Stomach (tissue), 4 donors: Measurements from ENCODE around the gene CLCNKA.

Source experiments
- CTCF ChIP-seq, 7 experiments: fragments of 450-650 bp in 4 of 7; fragments of 200-600 bp in 3 of 7; sonication (generic) in 3 of 7; IDR thresholded peaks; one replicate each; pipeline ENCODE4 v1.5.1; 2016 to 2019; ENCODE audit warnings: antibody characterized with exemption in 7 of 7, control low read depth in 2 of 7, mild to moderate bottlenecking in 1 of 7
- POLR2A ChIP-seq, 4 donors: fragments of 450-650 bp; IDR thresholded peaks; one replicate each; pipeline ENCODE4 v1.6.1; 2016; ENCODE audit warnings: antibody characterized with exemption in 4 of 4, control low read depth in 2 of 4, mild to moderate bottlenecking in 1 of 4, moderate library complexity in 1 of 4
- POLR2AphosphoS5 ChIP-seq, 3 donors: sonication (generic); formaldehyde crosslinking; IDR thresholded peaks; one replicate each; pipeline ENCODE4 v1.6.1; 2016; ENCODE audit warnings: antibody characterized with exemption in 3 of 3

GRCh38 chr1:16063921-16064320 lies 42.1 kb downstream of the CLCNKA start:
- no peak for TF ChIP-seq CTCF (IDR thresholded peaks at IDR 0.05)
- TF ChIP-seq POLR2A (IDR thresholded peaks at IDR 0.05): no peak
- TF ChIP-seq POLR2AphosphoS5 (IDR thresholded peaks at IDR 0.05): no peak
